Colon (tissue), 2 donors: ENCODE results near the gene PRTFDC1.
"Not testable (repeated sequence)": the region's sequence is repeated elsewhere in the genome, so short reads cannot be mapped to it uniquely, and the experiment has no call there.

Experiments used
- FAIRE-seq: peaks from 2 replicates; lab custom pipeline; 2012; peaks lifted over from hg19 to GRCh38; lab: Jason Lieb, UNC
- donor health status: control.
- donor health status: control.

Gene PRTFDC1

DNA sequence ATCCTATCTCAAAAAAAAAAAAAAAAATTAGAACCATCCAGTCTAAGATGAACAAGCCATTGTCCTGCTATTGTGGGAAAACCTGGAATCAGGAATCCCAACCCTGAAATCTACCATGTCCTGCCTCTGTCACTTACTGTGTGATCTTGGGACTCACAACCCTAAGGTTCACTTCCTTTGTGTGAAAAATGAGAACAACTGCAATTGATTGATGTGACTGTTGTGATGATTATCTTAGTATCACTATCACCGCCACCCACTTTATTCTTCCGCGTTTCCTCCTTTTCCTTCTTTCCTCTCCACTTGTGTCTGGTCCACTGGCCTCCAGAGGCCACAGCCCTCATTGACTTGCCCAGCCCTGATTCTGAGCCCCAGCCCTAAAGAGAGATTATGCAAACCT, 12.6 kb upstream of the PRTFDC1 start:
- no peak for FAIRE-seq

DNA sequence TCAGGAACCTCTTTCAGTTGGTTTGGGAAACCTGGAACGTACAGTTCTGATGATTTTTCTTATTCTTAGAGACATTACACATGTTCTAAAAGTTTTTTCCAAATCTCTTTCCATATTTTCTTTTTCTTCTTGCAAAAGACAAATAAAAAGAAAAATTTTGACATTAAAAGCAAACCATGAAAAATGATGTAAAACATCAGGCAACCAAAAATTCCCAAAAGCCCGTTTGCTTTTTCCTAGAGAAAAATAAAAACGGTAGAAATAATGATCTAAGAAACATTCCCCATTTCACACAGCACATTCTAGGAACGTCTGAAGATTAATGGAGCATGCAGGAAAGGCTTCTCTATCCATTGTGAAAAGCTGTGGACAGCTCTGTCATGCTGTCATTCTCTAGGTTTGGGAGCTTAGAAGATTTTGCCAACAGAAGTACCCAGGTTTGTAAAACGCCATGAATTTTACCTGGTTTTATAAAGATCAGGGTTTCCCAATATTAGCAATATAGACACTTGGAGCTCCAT, 11.2 kb upstream of the PRTFDC1 start:
- no peak for FAIRE-seq

DNA sequence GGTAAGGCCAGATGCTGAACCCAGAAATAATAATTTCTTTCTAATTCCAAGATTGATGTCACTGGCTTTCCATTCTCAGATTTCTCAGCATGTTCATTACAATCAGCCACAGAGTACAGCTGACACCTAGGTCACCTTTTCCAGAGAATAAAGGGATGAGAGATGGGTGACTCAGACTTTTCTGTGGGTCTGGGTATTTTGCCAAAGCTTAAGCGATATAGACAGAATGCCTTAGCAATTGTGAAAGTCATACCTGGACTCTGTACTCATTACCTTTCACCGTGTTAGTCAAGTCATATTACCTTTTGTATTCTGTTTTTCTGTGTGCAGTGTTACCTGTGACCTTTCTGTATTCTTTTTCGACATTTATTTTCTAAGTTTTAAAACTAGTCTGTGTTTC, 10.6 kb upstream of the PRTFDC1 start:
- no peak for FAIRE-seq

DNA sequence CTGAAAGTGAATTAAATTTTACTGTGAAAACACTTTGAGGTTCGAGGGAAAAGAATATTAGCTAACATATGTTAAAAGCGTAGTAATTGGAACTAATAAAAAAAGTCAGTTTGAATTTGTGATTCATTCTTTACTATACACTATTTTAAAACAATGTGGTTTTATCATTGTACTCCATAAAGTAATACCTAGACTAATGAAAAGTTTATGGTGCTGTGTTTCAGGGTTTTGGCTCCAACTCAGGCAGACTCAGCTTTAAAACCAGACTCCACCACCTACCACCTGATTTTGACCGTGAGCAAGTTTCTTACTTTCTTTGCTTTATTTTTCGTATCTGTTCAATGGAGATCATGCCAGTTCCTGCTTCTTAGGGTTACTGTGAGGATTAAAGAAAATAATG, 9.2 kb upstream of the PRTFDC1 start:
- no peak for FAIRE-seq

DNA sequence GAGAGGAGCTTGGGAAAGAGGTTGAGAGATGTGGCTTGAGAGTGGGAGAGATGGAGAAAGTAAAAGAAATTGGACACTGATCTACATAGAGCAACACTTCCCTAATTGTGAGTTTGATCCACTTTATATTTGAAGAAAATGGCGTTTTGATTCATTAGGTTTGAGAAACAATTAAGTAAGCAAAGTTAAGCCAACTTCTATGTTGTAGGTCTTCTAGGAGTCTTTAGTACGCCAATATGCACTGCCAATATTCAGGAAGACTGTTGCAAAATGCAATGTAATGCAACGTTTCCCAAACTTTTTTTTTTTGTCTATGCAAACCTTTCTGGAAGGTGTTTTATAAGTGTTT, 7.0 kb upstream of the PRTFDC1 start:
- FAIRE-seq, result no peak

DNA sequence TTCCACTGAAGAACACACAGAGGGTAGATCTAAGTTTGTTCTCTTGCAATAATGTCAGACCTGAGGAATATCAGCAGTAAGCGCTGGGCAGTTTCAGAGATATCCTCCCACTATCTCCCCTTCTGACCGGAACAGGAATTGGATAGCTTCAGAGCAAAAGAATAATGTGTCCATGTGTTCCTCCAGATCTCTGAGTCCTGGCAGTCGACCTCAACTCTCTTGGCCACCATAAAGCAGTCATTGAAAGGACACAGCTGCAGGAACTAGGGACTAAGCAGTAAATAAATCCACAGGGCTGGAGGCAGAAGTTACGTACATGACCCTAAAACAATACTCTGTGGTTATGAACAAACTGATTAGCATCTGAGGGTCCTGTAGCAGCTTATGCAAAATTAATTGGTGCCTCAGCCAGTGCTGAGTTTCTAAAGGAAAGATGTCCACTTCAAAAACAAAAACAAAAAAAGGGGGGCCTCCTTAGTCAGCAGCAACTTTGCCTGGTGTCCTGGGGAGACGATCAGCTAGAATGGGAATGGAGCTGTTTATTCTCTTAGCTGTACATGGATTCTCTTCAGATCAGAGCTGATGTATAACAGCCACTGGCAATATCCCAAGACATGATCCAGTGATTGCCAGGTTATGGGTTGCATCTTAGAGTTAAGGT, 6.4 kb upstream of the PRTFDC1 start:
- FAIRE-seq, result no peak

DNA sequence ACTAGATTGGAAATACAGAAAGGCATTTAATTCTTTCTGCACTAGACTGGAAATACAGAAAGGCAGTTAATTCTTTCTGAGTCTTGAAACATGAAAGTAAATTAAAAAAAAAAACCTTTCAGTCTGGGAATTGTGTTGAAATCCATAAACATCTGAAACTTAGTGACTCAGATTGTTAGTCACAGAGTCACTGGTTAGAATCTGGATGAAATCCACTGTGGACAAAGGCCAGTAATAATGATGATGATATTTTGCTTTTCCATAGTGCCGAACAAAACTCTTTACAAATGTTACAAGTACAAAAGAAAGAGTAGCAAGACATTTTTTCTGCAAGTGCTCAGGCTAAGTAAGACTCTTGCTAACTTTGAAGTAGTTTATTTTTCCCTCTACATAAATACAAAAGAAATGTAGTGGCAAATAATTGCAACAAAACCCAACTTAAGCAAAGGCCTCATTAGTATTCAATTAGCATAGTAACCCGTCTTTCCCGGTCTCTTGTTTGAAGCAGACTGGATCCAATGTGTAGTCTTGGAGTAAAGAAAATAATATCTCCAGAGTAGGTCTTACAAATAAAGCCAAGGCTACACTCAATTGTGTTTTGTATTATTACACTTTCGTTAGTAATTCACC, 5.8 kb upstream of the PRTFDC1 start:
- FAIRE-seq, result no peak

DNA sequence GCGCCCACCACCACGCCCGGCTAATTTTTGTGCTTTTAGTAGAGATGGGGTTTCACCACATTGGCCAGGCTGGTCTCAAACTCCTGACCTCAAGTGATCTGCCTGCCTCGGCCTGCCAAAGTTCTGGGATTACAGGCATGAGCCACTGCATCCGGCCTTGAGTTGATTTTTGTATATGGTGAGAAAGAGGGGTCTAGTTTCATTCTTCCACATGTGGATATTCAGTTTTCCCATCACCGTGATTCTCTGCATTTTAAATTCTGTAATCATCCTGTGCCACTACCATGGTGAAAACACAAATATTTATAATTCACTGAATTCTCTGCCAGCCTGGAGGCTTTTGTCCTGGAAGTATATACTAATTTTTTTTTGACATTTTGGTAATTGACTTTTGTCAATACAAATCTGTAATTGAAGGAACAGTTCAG, 5.2 kb upstream of the PRTFDC1 start:
- not testable (repeated sequence) for FAIRE-seq

DNA sequence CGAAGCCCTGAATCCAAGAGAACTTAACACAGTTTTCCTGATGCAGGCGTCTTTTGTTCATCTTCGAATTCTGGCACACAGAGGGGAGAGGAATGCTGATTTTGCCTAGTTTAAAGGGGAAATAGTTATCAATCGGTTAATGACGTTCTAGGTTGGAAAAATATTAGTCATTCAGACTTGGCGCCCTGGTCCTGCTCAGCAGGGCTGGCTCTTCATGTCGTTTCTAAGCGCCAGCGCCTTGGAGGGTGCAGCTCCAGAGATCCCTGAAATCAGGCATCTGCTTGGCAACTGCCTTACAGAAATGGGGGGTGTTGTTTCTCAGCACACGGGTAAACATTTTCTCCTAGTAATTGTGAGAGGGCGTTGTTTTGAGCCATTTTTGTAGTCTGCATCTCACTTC, 1.3 kb upstream of the PRTFDC1 start:
- no peak for FAIRE-seq

DNA sequence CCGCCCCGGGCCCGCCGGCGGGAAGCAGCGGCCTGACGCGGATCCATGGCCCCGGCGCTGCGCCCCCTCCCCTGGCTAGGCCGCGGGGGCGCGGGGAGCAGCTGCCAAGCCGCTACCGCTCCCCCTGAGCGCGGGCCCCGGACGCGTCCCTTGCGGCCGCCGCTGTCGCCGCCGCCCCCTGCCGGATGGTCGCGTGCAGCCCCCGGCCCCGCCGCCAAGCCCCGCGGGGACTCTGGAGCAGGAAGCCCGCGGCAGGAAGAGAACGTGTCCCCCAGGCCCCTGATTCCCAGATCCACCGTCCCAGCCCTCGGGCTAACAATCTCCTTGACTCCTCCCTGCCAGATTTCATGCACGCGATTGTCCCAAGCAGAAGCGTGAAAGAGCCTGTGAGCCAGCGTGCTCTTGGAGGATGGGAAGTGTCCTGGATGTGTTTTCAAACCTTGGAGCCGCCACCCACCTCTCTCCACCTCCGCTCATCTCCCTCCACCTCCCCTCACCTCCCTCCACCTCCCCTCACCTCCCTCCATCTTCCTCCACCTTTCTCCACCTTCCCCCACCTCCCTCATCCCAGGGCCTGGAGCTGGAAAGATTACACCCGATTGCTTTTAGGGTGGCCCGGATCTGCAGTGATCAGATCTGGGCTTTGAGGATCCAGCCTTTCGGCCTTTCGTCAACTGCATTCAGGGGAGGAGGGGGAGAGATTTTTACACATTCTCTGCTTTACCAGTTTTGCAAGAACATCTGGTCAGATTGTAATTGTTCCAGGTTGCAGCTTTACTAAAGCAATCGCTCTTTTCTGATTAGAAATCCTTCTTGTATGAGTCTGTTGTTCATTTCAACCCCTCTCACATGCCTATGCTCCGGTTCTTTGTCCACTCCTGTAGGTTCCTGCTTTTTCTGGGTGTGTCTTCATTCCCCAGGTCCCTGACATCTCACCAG, 570 bp upstream of the PRTFDC1 start:
- no peak for FAIRE-seq

DNA sequence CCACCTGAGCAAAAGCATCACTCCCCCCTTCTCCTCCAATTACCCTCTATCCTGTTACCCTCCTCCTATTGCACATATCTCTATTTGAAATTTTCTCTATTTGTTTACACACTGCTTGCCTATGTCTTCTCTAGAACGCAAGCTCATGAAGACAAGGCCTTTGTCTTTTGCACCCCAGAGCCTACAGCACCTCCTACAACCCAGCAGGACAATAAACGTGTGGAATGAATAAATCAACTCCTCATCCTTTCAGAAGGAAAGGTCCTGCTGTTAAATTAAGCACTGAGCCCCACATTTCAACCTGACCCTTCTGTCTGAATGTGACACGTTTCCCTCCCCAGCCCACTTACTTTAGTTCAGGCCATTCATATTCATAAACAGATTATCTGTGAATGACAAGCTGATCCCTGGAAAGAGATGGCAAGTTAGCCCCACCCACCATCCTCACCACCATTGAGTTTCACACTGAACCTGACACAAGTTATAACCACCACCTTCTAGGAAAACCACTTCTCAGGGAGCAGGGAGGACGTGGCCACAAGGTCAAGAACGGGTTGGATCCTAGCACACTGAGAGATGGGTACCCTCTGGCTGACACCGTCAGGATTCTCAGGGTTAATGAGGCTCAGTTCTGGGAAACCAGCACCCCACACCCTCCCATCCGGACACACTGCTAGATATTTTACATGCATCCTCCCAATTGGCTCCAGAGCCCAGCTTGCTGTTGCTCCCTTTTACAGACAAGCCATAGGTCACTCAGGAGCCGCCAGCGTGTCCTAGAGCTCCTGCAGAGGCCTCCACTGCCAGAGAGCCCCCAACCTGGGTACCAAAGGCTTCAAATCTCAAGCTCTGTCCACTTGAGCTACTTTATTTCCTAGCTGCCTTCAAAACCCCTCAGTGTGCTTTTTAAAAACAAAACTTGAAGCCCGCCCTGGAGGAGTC, 934 bp downstream of the PRTFDC1 start:
- no peak for FAIRE-seq

DNA sequence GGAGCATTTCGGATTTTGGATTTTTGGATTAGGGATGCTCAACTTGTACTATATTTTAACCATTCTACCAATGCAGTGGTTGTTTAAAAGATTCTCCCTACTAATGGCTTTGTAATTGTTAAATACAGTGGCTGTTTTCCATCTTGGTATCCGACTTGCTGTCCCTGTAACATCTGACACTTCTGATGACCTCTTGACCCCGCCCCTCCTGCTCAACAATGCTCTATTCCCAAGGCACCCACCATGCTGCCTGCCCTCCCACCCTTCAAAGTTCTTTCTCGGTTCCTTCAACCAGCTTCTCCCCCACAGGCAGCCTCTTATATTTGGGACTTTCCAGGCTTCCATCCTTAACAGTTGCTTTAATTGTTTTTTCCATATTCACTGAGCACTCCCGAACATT, 2.0 kb downstream of the PRTFDC1 start:
- no peak for FAIRE-seq

DNA sequence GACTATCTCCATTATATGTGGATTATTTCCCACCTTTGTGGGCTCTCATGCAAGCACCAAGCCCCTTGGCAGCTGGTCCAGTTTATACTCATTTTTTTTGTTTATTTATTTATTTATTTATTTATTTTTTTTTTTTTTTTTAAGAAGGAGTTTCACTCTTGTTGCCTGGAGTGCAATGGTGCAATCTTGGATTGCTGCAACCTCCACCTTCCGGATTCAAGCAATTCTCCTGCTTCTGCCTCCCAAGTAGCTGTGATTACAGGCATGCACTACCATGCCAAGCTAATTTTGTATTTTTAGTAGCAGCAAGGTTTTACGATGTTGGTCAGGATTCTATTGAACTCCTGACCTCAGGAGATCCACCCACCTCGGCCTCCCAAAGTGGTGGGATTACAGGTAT, 2.8 kb downstream of the PRTFDC1 start:
- FAIRE-seq, result no peak

DNA sequence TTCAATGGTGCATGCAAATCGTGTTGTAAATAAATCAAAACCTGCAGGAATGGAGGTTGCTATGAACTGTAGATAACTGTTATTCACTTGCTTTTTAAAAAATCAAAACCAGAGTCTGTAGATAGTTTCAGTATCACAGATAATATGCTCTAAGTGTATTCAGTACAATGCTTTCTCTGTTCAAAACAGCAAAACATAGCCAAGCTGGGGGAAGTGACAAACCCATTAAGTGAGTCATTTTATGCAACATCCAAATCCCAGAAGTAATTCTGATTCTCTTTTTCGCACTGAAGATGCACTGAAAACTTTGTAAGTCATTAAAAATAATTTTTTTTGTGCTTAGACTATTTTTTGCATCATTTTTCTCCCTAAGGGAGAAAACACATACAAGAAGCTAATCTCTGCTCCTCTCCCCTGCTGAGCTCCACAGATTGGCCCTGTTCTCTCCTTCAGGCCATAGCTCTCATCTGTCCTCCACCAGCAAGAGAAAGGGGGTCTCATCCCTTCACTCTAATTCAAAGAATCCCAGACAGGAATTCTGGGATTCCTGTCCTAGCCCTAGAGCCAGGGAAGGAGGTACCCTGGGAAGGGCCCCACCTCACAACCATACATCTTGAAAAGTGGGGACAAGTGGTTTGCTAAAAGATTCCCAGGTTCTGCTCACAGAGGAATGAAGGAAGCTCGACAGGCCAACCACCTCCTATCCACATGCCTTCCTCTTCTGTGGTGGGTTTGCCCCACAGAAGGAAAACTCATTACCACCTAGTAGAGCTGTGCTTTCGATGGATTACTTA, 4.9 kb downstream of the PRTFDC1 start:
- FAIRE-seq, result no peak

DNA sequence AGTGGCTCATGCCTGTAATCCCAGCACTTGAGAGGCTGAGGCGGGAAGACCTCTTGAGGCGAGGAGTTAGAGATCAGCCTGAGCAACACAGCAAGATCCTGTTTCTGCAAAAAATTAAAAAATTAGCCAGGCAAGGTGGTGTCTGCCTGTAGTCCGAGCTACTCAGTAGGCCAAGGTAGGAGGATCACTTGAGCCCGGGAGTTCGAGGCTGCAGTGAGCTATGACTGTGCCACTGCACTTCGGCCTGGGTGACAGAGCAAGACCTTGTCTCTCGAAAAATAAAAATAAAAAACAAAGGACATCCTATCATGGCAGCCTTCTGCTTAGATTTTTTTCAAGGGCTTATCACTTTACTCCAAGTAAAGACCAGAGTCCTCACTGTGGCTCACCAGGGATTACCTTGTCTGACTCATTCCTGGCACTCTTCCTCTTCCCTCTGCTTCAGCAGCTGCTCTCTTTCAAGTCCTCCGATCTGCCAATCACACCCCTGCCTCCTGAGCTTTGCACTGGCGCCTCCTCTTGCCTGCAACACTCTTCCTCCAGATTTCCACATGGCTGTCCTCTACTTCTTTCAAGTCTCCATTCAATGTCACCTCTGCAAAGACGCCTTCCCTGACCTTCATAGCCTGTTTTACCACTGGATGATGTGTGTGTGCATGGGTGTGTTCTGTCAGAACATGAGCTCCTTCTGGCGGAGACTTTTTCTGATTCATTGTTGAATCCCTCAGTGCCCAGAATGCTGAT, 7.7 kb downstream of the PRTFDC1 start:
- no peak for FAIRE-seq

DNA sequence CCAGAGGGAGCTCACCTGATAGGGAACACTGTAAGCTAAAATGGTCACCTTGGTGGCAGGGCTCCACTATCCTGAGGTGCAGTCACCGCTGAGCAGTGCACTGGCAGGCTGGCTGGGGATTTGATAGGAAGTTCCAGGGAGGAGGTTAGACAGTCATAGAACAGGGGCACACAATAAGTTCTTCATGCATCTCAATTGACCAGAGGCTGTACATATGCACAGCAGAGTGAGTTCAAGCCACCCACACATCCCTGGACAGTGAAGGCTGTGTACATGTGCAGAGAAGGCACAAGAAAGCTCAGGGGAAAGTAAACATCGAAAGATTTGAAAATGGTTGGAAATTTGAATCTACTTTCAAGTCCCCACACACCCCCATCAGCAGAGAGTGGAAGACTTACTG, 13.9 kb downstream of the PRTFDC1 start:
- FAIRE-seq, result no peak

DNA sequence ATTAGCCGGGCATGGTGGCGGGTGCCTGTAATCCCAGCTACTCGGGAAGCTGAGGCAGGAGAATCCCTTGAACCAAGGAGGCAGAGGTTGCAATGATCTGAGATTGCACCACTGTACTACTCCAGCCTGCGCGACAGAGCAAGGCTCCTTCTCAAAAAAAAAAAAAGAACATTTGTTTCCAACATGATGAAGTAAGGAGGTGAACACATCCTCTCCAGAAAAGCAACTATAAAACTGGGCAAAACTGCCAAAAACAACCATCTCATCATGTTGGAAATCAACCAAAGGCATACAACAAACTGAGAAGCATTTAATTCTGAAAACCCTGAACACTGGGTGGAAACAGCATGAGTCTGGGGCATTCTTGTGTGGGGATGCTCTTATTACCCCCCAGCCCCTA, 14.3 kb downstream of the PRTFDC1 start:
- FAIRE-seq, result no peak

DNA sequence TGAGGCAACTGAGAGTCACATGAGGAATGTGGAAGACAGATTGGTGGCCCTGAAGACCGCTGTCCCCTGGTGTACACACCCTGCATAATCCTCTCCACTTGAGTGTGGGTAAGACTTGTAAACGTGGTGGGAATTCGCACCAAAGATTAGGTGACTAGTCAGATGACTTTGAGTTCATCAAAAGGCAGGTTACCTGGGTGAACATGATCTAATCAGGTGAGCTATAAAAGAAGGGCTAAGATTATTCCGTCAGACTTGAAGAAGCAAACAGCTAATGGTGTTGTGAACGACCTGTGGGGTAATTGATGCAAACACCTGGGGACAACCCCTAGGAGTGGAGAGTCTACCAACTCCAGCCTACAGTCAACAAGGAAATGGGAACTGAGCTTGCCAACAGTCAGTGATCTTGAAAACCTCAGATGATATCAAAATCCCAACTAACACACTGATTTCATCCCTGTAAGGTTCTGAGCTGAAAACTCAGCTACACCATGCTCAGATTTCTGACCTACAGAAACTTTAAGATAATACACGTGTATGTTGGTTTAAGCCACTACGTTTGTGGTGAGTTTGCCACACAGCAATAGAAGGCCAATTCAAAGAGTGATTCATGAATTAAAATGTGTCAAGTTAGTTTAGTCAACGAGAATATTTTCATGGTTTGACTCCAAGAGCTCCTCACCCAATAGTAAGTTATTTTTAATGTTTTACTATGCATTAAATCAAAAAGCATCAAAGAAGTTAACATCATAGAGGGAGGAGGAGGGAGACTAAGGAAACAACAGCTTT, 16.7 kb downstream of the PRTFDC1 start:
- FAIRE-seq, result no peak

DNA sequence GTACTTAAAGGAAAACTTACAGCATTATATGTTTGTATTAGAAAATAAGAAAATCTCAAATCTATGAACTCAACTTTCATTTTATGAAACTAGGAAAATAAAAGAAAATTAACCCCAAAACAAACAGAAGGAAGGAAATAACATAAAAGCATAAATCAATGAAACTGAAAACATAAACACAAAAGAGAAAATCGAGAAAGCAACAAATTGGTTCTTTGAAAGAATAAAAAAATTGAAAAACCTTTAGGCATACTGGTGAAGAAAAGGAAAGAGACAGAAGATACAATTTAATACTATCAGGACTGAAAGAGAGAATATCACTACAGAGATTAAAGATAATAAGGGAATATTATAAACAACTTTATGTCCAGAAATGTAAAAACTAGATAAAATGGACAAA, 21.2 kb downstream of the PRTFDC1 start:
- no peak for FAIRE-seq

DNA sequence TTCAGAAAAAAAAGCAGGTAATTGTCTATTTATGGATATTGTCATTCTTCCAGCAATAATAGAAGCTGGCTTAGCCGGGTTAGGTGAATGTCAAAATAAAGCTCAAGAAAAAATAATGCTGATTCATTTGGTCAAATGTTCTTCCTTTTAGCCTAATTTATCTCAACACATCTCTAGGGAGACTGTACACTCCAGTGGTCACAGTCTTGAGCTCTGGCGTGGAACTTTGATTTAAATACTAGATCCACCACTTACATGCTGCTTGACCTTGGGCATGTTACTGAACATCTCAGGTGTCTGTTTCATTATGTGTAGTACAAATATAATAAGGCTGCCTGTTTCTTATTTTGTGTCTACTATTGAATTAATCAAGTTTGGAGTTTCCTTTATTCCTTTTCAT, 22.0 kb downstream of the PRTFDC1 start:
- no peak for FAIRE-seq
